ENCODE results near the gene MACROH2A1. TPM values are rescaled to one million over a fixed set of nuclear protein-coding genes. Genes with fewer than 3 reads are reported as not detected.

The MACROH2A1 gene
- polyA plus RNA-seq, 2 of the 4 experiments (the other 2 are of a cell fraction) = 158 to 172 TPM

- H3K9me3 ChIP-seq = no peaks in the 10 kb centered on the region
- H3K27ac ChIP-seq = no peak overlapping the region
- DNase-seq (ENCODE audit: low read depth in 1 of 2, low spot score in 1 of 2) (no peak), FAIRE-seq (no peak), ATAC-seq (no peak)
- no peak overlapping the region for H3K4me3 ChIP-seq
- ChIA-PET POLR2A (no interaction called here), CTCF (interaction anchor here (1.0 to 16.1 kb wide), 7 partner anchors 7 to 161 kb away, joined by 3 to 99 read pairs (median 3); no protein-coding TSS in a partner anchor)
- H3K4me1 ChIP-seq = no peaks in the 10 kb centered on the region
- TF ChIP-seq CTCF (IDR thresholded peaks at IDR 0.05) (no peak), NPAS2 (CRISPR knock-in tag; IDR thresholded peaks at IDR 0.05; ENCODE audit: borderline replicate concordance) (no peak), KDM5A (IDR thresholded peaks at IDR 0.05) (no peak), MAZ (IDR thresholded peaks at IDR 0.05; ENCODE audit: borderline replicate concordance, low read depth, low read length) (no peak), PBX3 (IDR thresholded peaks at IDR 0.05) (no peak)
- H3K4me2 ChIP-seq = no peak overlapping the region
- 93% methylated on average over 4 of the region's 4 CpGs for WGBS (ENCODE audit: missing lambda C conversion rate)
Measured at GRCh38 chr5:135339623-135340022, 59.4 kb downstream of the MACROH2A1 start.

- FAIRE-seq = no peak
- Histone ChIP-seq H3K4me3 (no peak overlapping the region), H3K4me2 (no peak overlapping the region), H3K27ac (no peak overlapping the region), H3K4me1 (no peaks in the 10 kb centered on the region), H3K9me3 (no peaks in the 10 kb centered on the region)
- ChIA-PET POLR2A (no interaction called here), CTCF (interaction anchor here (1.0 to 16.1 kb wide), 3 partner anchors 10 to 147 kb away, joined by 3 to 99 read pairs (median 5); no protein-coding TSS in a partner anchor)
- DNase-seq (ENCODE audit: low read depth in 1 of 2, low spot score in 1 of 2) = no peak
- ATAC-seq = no peak
- TF ChIP-seq FOSB (CRISPR knock-in tag; IDR thresholded peaks at IDR 0.05) (no peak), ATOH8 (CRISPR knock-in tag; IDR thresholded peaks at IDR 0.05; ENCODE audit: low read depth) (no peak), RAD21 (conservative IDR thresholded peaks at IDR 0.05 in 1 of 2, IDR thresholded peaks at IDR 0.05 in 1 of 2) (no peak), POLR2AphosphoS2 (conservative IDR thresholded peaks at IDR 0.05; ENCODE audit: low read length) (no peak), FOXS1 (CRISPR knock-in tag; IDR thresholded peaks at IDR 0.05) (no peak), MYC (IDR thresholded peaks at IDR 0.05; ENCODE audit: borderline replicate concordance, low read length) (no peak)
- WGBS (ENCODE audit: missing lambda C conversion rate) = 99% methylated on average over 5 of the region's 5 CpGs
Measured at GRCh38 chr5:135339189-135339588, 59.8 kb downstream of the MACROH2A1 start.

- no peak for DNase-seq (ENCODE audit: low read depth in 1 of 2, low spot score in 1 of 2)
- 79% methylated on average over 4 of the region's 4 CpGs for WGBS (ENCODE audit: missing lambda C conversion rate)
- ChIA-PET CTCF (interaction anchor here (0.6 to 16.1 kb wide), 6 partner anchors 11 to 325 kb away, joined by 3 to 99 read pairs (median 3); partner anchors contain the start of gene PITX1), POLR2A (no interaction called here)
- no peak for FAIRE-seq
- no peak for ATAC-seq
- TF ChIP-seq POLR2A (IDR thresholded peaks at IDR 0.05; ENCODE audit: low read length) = no peak
- no peak for TF ChIP-seq ZSCAN20 (CRISPR knock-in tag; IDR thresholded peaks at IDR 0.05)
- no peak for TF ChIP-seq HOXB13 (CRISPR knock-in tag; IDR thresholded peaks at IDR 0.05; ENCODE audit: low read depth)
- no peak for TF ChIP-seq HEYL (CRISPR knock-in tag; IDR thresholded peaks at IDR 0.05)
- no peak for TF ChIP-seq ZC3H11A (IDR thresholded peaks at IDR 0.05)
- TF ChIP-seq HES2 (IDR thresholded peaks at IDR 0.05) = no peak
- no peak for TF ChIP-seq EHMT2 (IDR thresholded peaks at IDR 0.05; ENCODE audit: low read depth)
- TF ChIP-seq MYC (IDR thresholded peaks at IDR 0.05; ENCODE audit: borderline replicate concordance, low read length) = no peak
- no peak for TF ChIP-seq CEBPB (IDR thresholded peaks at IDR 0.05)
- TF ChIP-seq NR3C1 (IDR thresholded peaks at IDR 0.05) = no peak
- TF ChIP-seq CBX2 (IDR thresholded peaks at IDR 0.05; ENCODE audit: borderline replicate concordance, low read depth) = no peak
- TF ChIP-seq NPAS2 (CRISPR knock-in tag; IDR thresholded peaks at IDR 0.05; ENCODE audit: borderline replicate concordance) = no peak
- H3K4me3 ChIP-seq = no peak overlapping the region
- no peaks in the 10 kb centered on the region for H3K4me1 ChIP-seq
- H3K4me2 ChIP-seq = no peak overlapping the region
- H3K27ac ChIP-seq = 0 out of 6 replicates have a peak overlapping the region, but pooled peaks of 1 of the 2 experiments have one; percentile 12
- no peaks in the 10 kb centered on the region for H3K9me3 ChIP-seq
Measured at GRCh38 chr5:135337064-135337463, 62.0 kb downstream of the MACROH2A1 start.
